ENCODE measurements around the gene ADARB1.

Gene ADARB1

DNA sequence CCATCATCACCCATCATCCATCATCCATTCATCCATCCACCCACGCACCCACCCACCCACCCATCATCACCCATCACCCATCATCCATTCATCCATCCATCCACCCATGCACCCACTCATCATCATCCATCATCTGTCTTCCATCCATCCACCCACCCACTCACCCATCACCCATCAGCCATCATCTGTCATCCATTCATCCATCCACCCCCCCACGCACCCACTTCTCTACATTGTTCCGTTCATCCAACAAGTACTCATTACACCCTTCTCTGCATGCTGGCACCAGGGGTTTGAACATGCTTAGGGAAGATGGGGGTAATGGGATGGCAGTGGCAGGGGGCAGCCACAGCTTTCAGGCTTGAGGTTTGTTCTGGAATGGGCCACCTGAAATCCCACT lies 82.1 kb downstream of the ADARB1 start:
- H2AFZ ChIP-seq (ENCODE audit: low read depth, low read length) = no peak overlapping the region
- no peak overlapping the region for H3K4me2 ChIP-seq (ENCODE audit: insufficient read depth, low read length)
- H3K9ac ChIP-seq (ENCODE audit: low read depth, low read length) = no peak overlapping the region
- no peak overlapping the region for H3K27ac ChIP-seq (ENCODE audit: low read length)
- H3K79me2 ChIP-seq (ENCODE audit: insufficient read depth, low read length) = no peaks in the 10 kb centered on the region
- TF ChIP-seq EZH2 (IDR thresholded peaks at IDR 0.05; ENCODE audit: borderline replicate concordance, low read depth, low read length, severe bottlenecking) = no peak
- TF ChIP-seq, protein P1, sequence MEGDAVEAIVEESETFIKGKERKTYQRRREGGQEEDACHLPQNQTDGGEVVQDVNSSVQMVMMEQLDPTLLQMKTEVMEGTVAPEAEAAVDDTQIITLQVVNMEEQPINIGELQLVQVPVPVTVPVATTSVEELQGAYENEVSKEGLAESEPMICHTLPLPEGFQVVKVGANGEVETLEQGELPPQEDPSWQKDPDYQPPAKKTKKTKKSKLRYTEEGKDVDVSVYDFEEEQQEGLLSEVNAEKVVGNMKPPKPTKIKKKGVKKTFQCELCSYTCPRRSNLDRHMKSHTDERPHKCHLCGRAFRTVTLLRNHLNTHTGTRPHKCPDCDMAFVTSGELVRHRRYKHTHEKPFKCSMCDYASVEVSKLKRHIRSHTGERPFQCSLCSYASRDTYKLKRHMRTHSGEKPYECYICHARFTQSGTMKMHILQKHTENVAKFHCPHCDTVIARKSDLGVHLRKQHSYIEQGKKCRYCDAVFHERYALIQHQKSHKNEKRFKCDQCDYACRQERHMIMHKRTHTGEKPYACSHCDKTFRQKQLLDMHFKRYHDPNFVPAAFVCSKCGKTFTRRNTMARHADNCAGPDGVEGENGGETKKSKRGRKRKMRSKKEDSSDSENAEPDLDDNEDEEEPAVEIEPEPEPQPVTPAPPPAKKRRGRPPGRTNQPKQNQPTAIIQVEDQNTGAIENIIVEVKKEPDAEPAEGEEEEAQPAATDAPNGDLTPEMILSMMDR (IDR thresholded peaks at IDR 0.05; ENCODE audit: borderline replicate concordance, extremely low read depth, low read length, poor library complexity, severe bottlenecking) = no peak
- no peak for ATAC-seq (ENCODE audit: insufficient read depth, low read depth)
- no peaks in the 10 kb centered on the region; the same call in 1 of the 2 replicates for H3K36me3 ChIP-seq (ENCODE audit: insufficient read depth, low read length)
- peaks cover 66% of the 10 kb centered on the region for H4K20me1 ChIP-seq (ENCODE audit: insufficient read depth, low read length)
- H3K9me3 ChIP-seq (ENCODE audit: insufficient read depth, low read length, severe bottlenecking) = no peaks in the 10 kb centered on the region
- no peak for DNase-seq
- no peaks in the 10 kb centered on the region for H3K27me3 ChIP-seq (ENCODE audit: insufficient read depth, low read length, poor library complexity)
- H3K4me3 ChIP-seq (ENCODE audit: low read depth in 1 of 2, low read length in 2 of 2) = no peak overlapping the region
- peaks cover 37% of the 10 kb centered on the region for H3K4me1 ChIP-seq (ENCODE audit: insufficient read depth, low read length)

GRCh38 chr21:45157932-45158331 lies 83.6 kb downstream of the ADARB1 start:
- H3K27me3 ChIP-seq (ENCODE audit: insufficient read depth, low read length, poor library complexity) = no peaks in the 10 kb centered on the region
- H3K79me2 ChIP-seq (ENCODE audit: insufficient read depth, low read length) = no peaks in the 10 kb centered on the region
- no peaks in the 10 kb centered on the region; the same call in 1 of the 2 replicates for H3K36me3 ChIP-seq (ENCODE audit: insufficient read depth, low read length)
- no peak overlapping the region for H3K4me2 ChIP-seq (ENCODE audit: insufficient read depth, low read length)
- no peak for TF ChIP-seq EZH2 (IDR thresholded peaks at IDR 0.05; ENCODE audit: borderline replicate concordance, low read depth, low read length, severe bottlenecking)
- TF ChIP-seq, protein P1 (IDR thresholded peaks at IDR 0.05; ENCODE audit: borderline replicate concordance, extremely low read depth, low read length, poor library complexity, severe bottlenecking) = no peak
- no peaks in the 10 kb centered on the region for H3K9me3 ChIP-seq (ENCODE audit: insufficient read depth, low read length, severe bottlenecking)
- no peak overlapping the region for H3K4me3 ChIP-seq (ENCODE audit: low read depth in 1 of 2, low read length in 2 of 2)
- DNase-seq = no peak
- H3K4me1 ChIP-seq (ENCODE audit: insufficient read depth, low read length) = peaks cover 22% of the 10 kb centered on the region
- H3K27ac ChIP-seq (ENCODE audit: low read length) = no peak overlapping the region
- no peak overlapping the region for H3K9ac ChIP-seq (ENCODE audit: low read depth, low read length)
- H4K20me1 ChIP-seq (ENCODE audit: insufficient read depth, low read length) = peaks cover 72% of the 10 kb centered on the region
- ATAC-seq (ENCODE audit: insufficient read depth, low read depth) = no peak
- no peak overlapping the region for H2AFZ ChIP-seq (ENCODE audit: low read depth, low read length)

DNA sequence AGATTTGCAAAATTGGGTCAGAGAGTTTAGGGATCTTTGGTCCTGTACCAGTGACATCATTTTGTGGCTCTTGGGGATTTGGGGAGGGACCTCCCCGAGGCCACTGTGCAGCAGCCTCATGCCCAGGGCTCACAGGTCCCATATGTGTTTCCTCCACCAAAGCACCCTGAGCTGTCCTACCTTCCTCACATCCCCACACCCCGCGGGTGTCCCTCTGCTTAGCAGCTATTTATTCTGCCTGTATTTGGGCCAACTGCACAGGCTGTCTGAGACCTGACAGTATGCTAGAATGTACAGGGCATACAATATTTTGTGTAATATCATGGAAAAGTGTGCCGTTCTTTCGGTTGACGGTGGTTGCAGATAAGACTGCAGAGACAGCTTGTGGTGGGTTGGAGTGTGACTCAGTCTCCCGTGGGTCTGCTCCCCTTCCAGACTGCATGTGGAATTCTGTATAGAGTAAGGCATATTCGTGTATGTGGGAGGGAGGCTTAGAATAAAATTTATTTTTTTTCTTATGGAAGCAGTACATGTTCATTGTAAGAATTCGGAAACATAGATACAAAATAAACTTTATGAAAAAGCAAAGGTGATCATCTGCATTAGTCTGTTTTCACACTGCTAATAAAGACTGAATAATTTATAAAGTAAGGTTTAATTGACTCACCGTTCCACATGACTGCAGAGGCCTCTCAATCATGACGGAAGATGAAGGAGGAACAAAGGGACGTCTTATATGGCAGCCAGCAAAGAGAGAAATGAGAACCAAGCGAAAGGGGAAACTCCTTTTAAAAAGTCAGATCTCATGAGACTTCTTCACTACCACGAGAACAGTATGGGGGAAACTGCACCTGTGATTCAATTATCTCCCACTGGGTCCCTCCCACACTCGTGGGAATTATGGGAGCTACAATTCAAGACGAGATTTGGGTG lies 84.4 kb downstream of the ADARB1 start:
- TF ChIP-seq, protein P1 (IDR thresholded peaks at IDR 0.05; ENCODE audit: borderline replicate concordance, extremely low read depth, low read length, poor library complexity, severe bottlenecking) = no peak
- no peak for TF ChIP-seq EZH2 (IDR thresholded peaks at IDR 0.05; ENCODE audit: borderline replicate concordance, low read depth, low read length, severe bottlenecking)
- H3K4me3 ChIP-seq (ENCODE audit: low read depth in 1 of 2, low read length in 2 of 2) = no peak overlapping the region
- no peak overlapping the region for H3K9ac ChIP-seq (ENCODE audit: low read depth, low read length)
- no peak overlapping the region for H3K4me2 ChIP-seq (ENCODE audit: insufficient read depth, low read length)
- H4K20me1 ChIP-seq (ENCODE audit: insufficient read depth, low read length) = peaks cover 75% of the 10 kb centered on the region
- peaks cover 14% of the 10 kb centered on the region for H3K4me1 ChIP-seq (ENCODE audit: insufficient read depth, low read length)
- no peaks in the 10 kb centered on the region for H3K27me3 ChIP-seq (ENCODE audit: insufficient read depth, low read length, poor library complexity)
- H3K36me3 ChIP-seq (ENCODE audit: insufficient read depth, low read length) = no peaks in the 10 kb centered on the region; the same call in 1 of the 2 replicates
- DNase-seq = no peak
- no peak for ATAC-seq (ENCODE audit: insufficient read depth, low read depth)
- H3K27ac ChIP-seq (ENCODE audit: low read length) = no peak overlapping the region
- H3K9me3 ChIP-seq (ENCODE audit: insufficient read depth, low read length, severe bottlenecking) = no peaks in the 10 kb centered on the region
- no peak overlapping the region for H2AFZ ChIP-seq (ENCODE audit: low read depth, low read length)
- no peaks in the 10 kb centered on the region for H3K79me2 ChIP-seq (ENCODE audit: insufficient read depth, low read length)
